Left lung (tissue), 10 donors: ENCODE results near the gene LMF2. TPM values are rescaled to one million over a fixed set of nuclear protein-coding genes. Genes with fewer than 3 reads are reported as not detected.
A peak's percentile ranks its signal among the peaks of the same experiment; 100 is the strongest.

Experiments
- ATAC-seq: fragments of 200-7000 bp; cut with Tn5 transposase; one replicate; pipeline ENCODE4 v1.9.1; 2020; ENCODE audit warnings: moderate library complexity
- DNase-seq, 4 donors: peaks; one replicate each; pipeline ENCODE4 v3.0.0-alpha.2; 2013 to 2020
- H3K27ac ChIP-seq, 2 donors: fragments of 200-600 bp; sonication (generic) in 1 of 2; one replicate each; pipeline versions ENCODE4 v1.5.0 to v1.8.0; 2020 to 2021
- H3K27me3 ChIP-seq, 2 donors: fragments of 200-600 bp; sonication (generic) in 1 of 2; one replicate each; pipeline versions ENCODE4 v1.5.0 to v1.8.0; 2020 to 2021
- H3K36me3 ChIP-seq, 2 donors: fragments of 200-600 bp; sonication (generic) in 1 of 2; one replicate each; pipeline versions ENCODE4 v1.5.0 to v1.8.0; 2020 to 2021
- H3K4me1 ChIP-seq, 2 donors: fragments of 200-600 bp; one replicate each; pipeline ENCODE4 v1.8.0; 2021
- H3K4me3 ChIP-seq, 2 donors: fragments of 200-600 bp; sonication (generic) in 1 of 2; one replicate each; pipeline versions ENCODE4 v1.5.0 to v1.8.0; 2020 to 2021; ENCODE audit warnings: mild to moderate bottlenecking in 1 of 2
- H3K9me3 ChIP-seq, 2 donors: fragments of 200-600 bp; sonication (generic) in 1 of 2; one replicate each; pipeline versions ENCODE4 v1.5.0 to v1.8.0; 2020 to 2021
- CTCF ChIP-seq, 2 donors: fragments of 200-600 bp; sonication (generic) in 1 of 2; IDR thresholded peaks; one replicate each; pipeline versions ENCODE4 v1.5.0 to v1.8.0; 2021; ENCODE audit warnings: antibody characterized with exemption in 2 of 2
- intact Hi-C, 2 donors: fragments of 100-400 bp; cut with DNase I; formaldehyde crosslinking; loops; one replicate each; pipeline versions ENCODE4 v1.11.2 to v1.14.2; 2022
- polyA plus RNA-seq, 6 donors: library from polyadenylated mRNA; unstranded; fragments of 120-200 nt; gene quantifications; one replicate each; pipeline ENCODE4 v1.2.1, GENCODE V29; 2013; ENCODE audit not compliant: insufficient read length in 6 of 6
- total RNA-seq, 2 donors: library from RNA; stranded (reverse); fragmentation: NEBNext Ultra II Directional; extraction: Animal tissue kit (Norgen Biotek cat#: 25700); gene quantifications; one replicate each; pipeline ENCODE4 v1.2.1, GENCODE V29; 2021
- donor health status: DM: no; HTN: yes; CAD: no.
- donor health status: DM: no; HTN: no; CAD: no.

LMF2 gene
- total and polyA plus RNA-seq, 8 donors, result 32.9 to 76.4 (median 47.1) TPM

- no peak for DNase-seq
- H3K27me3 ChIP-seq, result peaks cover 30 to 37% of the 10 kb centered on the region in 2 donors
- intact Hi-C loops, result no loop called here
Observed at GRCh38 chr22:50551160-50551752, 43.8 kb upstream of the LMF2 start.

GRCh38 chr22:50550395-50550794, 42.9 kb upstream of the LMF2 start:
- H3K4me3 ChIP-seq, result no peak overlapping the region
- DNase-seq, result no peak
- peaks cover 33 to 42% of the 10 kb centered on the region in 2 donors for H3K27me3 ChIP-seq

More at GRCh38 chr22:50551160-50551752, 43.8 kb upstream of the LMF2 start:
- peaks cover 7 to 21% of the 10 kb centered on the region in 2 donors for H3K4me1 ChIP-seq
- no peak for TF ChIP-seq CTCF (IDR thresholded peaks at IDR 0.05)
- H3K4me3 ChIP-seq, result no peak overlapping the region
- H3K27ac ChIP-seq, result no peak overlapping the region
- H3K9me3 ChIP-seq, result no peaks in the 10 kb centered on the region
- ATAC-seq, result no peak
- H3K36me3 ChIP-seq, result no peaks in the 10 kb centered on the region

GRCh38 chr22:50548921-50549790, 41.7 kb upstream of the LMF2 start:
- Histone ChIP-seq H3K36me3 (no peaks in the 10 kb centered on the region), H3K27ac (peak overlapping the region in 1 of 2 donors; percentile 20), H3K4me3 (peak overlapping the region; percentile 19 to 33), H3K9me3 (no peaks in the 10 kb centered on the region), H3K4me1 (peaks cover 7 to 42% of the 10 kb centered on the region in 2 donors), H3K27me3 (peaks cover 33 to 42% of the 10 kb centered on the region in 2 donors)
- no peak for TF ChIP-seq CTCF (IDR thresholded peaks at IDR 0.05)
- intact Hi-C loops, result no loop called here
- ATAC-seq (no peak), DNase-seq (no peak)

More at GRCh38 chr22:50550395-50550794, 42.9 kb upstream of the LMF2 start:
- Histone ChIP-seq H3K36me3 (no peaks in the 10 kb centered on the region), H3K9me3 (no peaks in the 10 kb centered on the region), H3K27ac (no peak overlapping the region), H3K4me1 (peaks cover 7 to 30% of the 10 kb centered on the region in 2 donors)
- TF ChIP-seq CTCF (IDR thresholded peaks at IDR 0.05), result no peak
- intact Hi-C loops, result no loop called here
- ATAC-seq, result no peak

GRCh38 chr22:50548040-50548920, 40.8 kb upstream of the LMF2 start:
- H3K27me3 ChIP-seq, result peaks cover 33 to 42% of the 10 kb centered on the region in 2 donors
- H3K27ac ChIP-seq, result peak overlapping the region in 1 of 2 donors; percentile 20
- peaks cover 7 to 51% of the 10 kb centered on the region in 2 donors for H3K4me1 ChIP-seq
- no peaks in the 10 kb centered on the region for H3K9me3 ChIP-seq
- peak overlapping the region; percentile 19 to 33 for H3K4me3 ChIP-seq
- ATAC-seq, result peak; percentile 2
- H3K36me3 ChIP-seq, result no peaks in the 10 kb centered on the region
- intact Hi-C loops, result no loop called here
- TF ChIP-seq CTCF (IDR thresholded peaks at IDR 0.05), result no peak
- DNase-seq, result peak in 1 of 4 donors; percentile 86
